ENCODE data around the gene NAALADL2.

GRCh38 chr3:174812172-174812862, 46.8 kb upstream of the NAALADL2 start:
- no peak for TF ChIP-seq CTCF (IDR thresholded peaks at IDR 0.05)
- no peak for TF ChIP-seq ZFX (IDR thresholded peaks at IDR 0.05; ENCODE audit: borderline replicate concordance)
